ELF-1 (cell line): Measurements from ENCODE around the gene BGLAP.
A peak's percentile ranks its signal among the peaks of the same experiment; 100 is the strongest.

ENCODE experiments used
- DNase-seq: peaks from one replicate; pipeline ENCODE4 v3.0.0-alpha.2; 2016; ENCODE audit warnings: low read depth, low spot score

BGLAP gene

DNA sequence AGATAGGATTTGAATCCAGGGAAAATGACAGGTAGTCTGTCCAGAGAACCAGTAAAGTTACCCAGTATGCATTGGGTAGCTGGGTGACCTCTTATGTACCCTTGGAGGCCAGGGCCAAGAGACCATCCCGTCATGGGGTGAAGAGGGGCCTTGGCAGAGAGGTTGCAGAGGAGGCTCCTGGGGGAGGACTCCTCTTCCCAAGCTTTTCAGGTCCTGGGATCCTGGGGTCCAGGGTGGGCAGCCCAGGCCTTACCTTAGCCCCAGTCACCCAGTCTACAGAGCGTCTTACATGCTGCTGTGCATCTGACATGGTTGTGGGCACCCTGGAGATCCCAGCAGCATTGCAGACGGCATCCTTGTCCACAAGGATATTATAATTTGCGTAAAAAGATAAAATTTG, 15.2 kb upstream of the BGLAP start:
- DNase-seq = no peak

DNA sequence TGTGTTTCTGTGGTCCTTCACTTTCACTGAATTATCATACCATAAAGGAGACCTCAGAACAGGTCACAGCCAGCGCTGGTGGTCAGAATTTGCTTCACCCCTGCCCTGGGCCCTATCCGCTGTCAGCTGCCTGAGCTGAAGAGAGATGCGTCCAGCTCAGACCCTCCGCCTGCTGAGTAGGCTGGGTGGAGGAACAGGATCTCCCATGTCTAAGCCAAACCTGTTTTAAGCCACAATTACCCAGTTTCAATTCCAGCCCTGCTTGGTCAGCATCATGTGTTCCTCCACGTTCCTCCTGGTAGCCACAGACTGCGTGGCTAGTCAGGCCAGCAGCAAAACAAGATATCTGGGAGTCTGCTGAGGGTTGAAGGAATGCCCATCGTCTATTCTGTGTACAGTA, 13.5 kb upstream of the BGLAP start:
- DNase-seq = no peak

DNA sequence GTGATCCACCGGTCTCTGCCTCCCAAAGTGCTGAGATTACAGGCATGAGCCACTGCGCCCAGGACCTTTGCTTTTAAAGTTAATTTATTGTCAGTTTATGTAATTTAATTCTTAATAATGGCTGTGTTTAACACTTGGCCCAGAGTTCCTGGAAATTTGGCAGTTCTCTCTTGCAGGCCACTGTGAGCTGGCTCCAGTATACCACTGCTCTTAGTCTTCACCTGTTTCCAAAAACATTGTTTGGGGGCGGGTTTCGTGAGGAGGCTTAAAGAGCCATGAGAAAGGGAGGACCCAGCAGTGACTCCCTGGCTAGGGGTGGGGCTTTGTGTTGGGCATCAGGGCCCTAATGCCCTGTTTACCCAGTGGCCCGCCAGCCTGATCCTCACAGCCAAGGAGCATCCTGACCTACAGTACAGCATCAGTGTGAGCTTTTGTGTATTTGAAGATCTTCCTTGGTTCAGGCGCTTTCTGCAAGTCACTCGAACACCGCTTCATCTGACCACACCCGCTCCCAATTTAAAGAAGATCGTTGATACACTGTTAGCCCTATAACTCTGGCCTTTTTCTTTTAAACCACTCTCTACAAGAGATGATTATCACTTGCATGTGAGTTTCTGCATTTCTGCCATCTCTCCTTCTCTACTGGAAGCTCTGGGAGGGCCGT, 12.0 kb upstream of the BGLAP start:
- DNase-seq = no peak

DNA sequence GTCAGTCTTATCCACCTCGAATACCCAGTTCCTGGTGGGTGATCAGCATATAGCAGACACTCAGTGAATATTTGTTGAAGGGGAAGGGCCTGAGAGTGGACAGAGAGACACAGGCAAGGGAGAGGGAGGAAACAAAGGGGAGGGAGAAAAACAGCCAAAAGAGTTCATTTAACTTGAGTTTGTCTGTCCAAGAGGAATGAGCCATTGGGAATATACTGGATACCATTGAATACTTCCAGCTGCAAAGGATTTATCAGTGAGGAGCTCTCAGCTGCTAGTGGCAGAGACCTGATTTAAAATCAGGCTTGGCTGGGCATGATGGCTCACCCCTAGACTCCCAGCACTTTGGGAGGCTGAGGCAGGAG, 11.5 kb upstream of the BGLAP start:
- no peak for DNase-seq

DNA sequence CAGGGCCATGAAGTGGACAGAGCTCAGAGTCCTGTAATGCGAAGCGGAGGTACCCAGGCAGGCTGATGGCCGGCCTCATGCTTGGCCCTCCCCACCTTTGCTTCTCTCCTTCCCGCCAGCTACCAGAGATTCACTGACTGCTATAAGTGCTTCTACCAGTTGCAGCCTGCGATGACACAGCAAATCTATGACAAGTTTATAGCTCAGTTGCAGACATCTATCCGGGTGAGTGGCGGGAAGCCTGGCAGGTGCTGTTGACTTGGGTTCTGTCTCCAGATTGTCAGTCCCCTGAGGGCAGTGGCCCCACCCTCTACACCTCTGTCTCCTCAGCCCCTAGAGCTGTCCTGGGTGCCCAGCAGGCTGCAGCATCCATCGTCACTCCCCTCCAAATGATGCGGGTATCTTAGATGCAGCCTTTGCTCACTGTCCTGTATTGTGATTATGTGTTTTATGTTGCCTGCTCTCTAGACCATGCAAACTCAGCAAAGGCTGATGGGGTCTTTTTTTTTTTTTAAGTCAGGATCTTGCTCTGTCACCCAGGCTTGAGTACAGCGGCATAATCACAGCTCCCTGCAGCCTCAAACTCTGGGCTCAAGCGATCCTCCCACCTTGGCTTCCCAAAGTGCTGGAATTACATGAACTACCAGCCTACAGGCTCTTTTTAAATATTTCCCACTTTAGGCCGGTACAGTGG, 9.6 kb upstream of the BGLAP start:
- DNase-seq = peak; percentile 43

DNA sequence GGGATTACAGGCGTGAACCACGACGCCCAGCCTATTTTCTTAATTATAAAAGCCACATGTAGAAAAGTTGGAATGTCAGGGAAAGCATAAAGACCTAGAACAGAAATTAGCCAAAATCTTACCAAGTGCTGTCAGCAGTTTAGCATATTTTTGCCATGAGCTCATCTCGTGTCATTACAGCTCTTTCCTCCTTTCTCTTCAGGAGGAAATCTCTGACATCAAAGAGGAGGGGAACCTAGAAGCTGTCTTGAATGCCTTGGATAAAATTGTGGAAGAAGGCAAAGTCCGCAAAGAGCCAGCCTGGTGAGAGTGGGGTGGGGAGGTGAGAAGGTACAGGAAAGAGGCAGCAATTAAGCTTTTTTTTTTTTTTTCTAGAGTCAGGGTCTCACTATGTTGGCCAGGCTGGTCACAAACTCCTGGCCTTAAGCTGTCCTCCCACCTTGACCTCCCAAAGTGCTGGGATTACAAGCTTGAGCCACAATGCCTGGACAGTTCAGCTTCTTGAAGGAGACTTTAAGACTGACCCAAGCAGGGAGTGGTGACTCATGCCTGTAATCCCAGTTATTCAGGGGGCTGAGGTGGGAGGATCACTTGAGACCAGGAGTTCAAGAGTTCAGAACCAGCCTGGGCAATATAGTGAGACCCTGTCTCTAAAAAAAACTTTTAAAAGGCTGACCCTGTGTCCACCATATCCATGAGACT, 8.4 kb upstream of the BGLAP start:
- DNase-seq = peak; percentile 36

DNA sequence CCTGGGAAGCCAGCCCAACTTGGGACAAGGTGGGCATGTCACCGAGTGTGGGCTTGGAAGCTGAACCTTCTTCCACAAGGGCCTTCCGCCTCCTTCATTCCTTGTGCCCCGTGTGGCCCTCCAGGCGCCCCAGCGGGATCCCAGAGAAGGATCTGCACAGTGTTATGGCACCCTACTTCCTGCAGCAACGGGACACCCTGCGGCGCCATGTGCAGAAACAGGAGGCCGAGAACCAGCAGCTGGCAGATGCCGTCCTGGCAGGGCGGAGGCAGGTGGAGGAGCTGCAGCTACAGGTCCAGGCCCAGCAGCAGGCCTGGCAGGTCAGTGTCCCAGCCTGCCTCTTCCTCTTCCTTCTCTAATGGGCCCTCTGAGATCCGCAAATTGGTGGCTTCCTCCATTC, 5.8 kb upstream of the BGLAP start:
- no peak for DNase-seq

DNA sequence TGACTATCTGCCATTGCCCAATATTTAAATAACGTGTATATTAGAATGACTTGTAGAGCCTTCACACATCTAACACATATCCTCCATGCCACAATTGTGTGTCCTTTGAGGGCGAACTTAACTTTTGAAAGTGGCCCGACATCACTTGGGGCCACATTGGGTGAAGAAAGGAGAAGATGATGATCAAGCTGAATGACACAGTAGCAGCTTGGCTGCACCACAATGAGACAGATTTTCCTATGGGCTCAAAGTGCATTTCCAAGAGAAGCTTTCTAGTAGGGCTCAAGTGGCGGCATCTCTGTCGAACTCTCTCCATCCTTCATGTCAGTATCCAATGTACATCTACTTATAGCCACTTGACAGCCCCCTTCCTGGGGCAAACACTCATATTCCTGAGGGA, 3.7 kb upstream of the BGLAP start:
- no peak for DNase-seq

DNA sequence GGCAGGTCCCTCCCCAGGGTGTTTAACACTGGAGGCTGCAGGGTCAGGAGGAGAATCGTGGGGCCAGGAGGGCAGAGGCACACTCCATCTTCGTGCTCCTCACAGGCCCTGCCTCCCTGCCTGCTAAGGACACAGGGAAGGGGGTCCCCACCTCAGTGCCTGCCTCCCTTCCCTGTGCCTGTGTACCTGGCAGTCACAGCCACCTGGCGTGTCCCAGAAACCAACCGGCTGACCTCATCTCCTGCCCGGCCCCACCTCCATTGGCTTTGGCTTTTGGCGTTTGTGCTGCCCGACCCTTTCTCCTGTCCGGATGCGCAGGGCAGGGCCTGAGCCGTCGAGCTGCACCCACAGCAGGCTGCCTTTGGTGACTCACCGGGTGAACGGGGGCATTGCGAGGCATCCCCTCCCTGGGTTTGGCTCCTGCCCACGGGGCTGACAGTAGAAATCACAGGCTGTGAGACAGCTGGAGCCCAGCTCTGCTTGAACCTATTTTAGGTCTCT, 623 bp upstream of the BGLAP start:
- no peak for DNase-seq

DNA sequence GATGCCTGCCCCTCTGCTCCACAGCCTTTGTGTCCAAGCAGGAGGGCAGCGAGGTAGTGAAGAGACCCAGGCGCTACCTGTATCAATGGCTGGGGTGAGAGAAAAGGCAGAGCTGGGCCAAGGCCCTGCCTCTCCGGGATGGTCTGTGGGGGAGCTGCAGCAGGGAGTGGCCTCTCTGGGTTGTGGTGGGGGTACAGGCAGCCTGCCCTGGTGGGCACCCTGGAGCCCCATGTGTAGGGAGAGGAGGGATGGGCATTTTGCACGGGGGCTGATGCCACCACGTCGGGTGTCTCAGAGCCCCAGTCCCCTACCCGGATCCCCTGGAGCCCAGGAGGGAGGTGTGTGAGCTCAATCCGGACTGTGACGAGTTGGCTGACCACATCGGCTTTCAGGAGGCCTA, 754 bp downstream of the BGLAP start:
- no peak for DNase-seq

DNA sequence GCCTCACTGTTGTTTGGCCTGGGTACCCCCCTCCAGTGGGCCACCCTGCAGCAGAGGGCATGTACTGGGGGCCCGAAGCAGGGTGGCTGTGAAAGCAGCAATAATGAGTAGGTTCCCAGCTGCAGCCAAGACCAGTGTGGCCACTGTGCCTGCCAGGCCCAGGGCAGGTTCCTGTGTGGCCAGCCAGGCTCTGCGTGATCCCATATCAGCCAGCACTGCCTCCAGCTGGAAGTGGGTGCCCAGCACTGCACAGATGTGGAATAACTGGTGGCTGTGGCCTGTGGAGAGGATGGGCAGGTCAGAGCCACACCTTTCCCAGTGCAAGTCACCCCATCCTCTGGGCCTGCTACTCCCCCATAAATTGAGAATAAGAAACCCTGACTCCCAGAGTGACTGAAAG, 2.1 kb downstream of the BGLAP start:
- DNase-seq = no peak

DNA sequence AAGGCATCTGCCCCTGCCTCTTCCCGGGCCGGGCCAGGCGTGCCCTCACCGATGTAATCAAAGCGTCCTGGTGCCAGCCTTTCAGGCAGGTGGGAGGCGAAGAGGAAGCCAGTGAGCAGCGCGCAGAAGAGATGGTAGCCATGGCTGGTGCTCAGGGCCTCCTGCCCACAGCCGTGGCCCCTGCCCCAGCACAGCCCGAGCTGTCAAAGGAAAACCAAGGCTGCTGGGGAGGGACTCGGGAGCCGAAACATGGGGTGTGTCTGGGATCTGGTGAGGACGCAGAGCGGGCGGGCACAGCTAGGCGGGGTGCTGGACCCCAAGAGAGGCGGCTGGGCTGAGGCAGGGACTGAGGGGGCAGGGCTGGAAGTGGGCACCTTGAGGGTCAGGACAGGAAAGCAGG, 2.7 kb downstream of the BGLAP start:
- DNase-seq = no peak

DNA sequence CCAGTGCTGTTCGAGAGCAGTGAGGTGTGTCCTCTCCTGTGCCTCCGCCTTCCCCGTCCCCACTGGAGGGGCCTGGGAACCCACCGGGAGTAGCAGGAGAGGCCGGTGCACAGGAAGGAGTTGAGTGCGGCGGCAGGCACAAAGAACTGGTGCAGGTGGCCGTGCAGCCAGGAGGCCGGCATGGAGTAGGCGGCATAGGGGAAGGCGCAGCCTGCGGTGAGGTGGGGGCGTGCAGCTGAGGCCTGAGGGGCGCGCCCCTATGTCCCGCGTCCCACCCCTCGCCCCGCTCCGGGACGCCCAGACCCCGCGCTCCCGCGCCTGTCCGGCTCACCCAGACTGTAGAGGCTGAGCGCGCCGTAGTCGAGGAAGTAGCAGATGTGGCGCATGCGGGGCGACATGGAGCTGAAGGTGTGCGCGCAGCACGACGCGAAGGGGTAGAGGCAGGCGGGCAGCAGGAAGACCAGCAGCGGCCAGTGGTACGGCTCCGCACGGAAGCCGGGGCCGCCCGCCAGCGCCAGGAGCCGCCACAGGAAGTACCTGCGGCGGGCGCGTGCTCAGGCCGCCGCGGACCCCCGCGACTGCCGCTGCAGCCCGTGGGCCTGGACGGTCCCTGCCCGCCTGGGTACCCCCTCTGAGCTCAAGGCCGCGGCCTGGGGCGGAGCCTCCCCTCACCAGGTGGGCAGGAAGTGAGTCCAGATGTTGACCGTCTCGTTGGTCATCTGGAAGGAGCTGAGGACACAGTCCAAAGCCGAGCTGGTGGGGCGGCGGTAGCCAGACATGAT, 3.7 kb downstream of the BGLAP start:
- DNase-seq = peak; percentile 62

DNA sequence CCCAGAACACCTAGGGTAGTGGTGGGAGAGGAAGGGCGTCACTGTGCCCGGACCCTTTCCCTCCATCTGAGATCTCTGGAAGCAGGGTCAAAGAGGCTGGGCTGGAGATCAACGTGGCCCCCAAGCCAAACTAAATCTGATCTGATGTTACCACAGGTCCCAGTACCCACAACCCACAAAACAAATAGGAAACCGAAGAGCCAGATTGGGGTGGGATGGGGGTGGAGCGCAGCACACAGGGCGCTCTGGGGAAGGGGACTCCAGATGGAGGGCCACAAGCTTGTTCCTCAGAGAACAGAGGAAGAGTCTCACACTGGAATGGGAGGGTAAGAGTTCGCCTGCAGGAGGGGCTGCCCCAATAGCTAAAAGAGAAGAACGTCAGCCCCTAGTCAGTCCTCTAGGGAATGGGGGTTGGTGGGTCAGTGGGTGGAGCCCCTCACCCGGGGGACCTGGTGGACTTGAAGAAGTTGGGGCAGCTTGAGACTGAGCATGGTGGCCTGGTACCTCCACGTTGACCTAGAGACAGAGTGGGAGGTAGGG, 4.3 kb downstream of the BGLAP start:
- no peak for DNase-seq

DNA sequence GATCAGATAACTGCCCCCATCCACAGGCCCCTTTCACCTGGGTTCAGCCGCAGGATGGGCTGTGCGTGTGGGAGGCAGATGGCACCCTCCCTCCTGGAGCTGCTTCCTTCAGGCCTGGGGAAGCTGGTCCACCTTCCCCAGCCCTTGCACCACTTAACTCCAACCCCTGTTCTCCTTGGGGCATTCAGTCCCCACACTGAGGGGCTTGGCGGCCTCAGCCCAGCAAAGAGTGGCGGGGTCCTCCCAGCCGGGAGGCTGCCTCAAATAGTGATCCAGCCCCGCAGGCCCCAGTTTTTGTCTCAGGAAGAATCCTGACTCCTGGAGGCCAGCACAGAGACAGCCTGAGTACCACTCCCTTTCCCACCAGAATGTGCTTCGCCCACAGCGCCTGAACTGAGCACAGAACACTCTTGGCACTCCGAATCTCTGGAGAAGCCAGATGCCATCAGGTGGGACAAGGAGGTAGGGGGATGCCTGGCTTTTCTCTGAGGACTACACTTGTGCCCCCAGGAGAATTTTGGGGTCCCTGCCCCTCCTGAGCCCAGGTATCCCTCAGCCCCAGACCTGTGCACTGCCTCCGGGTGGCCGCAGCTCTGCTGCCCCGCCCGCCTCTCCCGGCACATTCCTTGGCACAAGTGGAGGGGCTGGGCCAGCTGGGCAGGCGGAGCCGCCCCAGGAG, 4.9 kb downstream of the BGLAP start:
- no peak for DNase-seq

DNA sequence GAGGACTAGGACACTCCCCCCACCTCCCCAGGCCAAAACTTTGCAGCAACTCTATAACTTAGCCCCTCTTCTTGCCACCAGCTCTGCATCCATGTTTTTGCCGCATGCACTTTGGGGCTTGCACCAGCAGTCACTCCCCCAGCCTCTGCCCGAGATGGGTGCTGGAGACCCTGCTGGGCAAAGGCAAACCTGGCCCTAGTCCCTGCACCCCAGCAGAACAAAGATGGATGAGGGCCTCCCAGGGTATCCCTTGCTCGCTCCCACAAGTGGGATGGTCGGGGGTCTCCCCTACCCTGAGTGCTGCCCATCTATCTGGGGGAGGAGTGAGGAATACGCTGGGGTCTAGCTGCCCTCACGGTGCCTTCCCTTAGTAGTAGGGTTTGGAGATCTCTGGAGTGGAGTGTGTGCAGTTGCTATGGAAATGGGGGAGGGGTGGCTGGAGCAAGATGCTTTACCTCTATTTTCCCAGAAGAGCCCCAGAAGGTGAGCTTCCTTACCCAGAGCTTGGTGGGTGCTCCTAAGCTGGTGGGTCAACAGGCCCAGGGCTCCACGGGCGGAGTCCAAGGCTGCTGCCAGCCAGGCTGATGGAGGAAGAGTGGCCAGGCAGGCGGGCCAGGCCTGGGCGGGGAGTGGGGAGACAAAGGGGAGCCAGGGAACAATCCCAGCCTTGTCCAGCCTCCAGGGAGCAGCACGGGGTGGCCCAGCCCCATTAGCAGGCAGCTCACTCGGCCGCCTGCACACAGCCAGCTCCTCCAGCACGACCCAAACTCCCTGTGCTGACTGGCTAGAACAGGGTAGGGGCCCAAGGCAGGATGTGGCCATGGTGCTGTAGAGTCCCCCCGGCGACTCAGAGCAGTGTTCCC, 5.7 kb downstream of the BGLAP start, which contains the start of gene PAQR6:
Gene PAQR6, minus strand, starts transcription at position 597 of the 863 bp plus-strand sequence. CDS start 1,325 bp downstream, outside the sequence.
- DNase-seq = no peak

DNA sequence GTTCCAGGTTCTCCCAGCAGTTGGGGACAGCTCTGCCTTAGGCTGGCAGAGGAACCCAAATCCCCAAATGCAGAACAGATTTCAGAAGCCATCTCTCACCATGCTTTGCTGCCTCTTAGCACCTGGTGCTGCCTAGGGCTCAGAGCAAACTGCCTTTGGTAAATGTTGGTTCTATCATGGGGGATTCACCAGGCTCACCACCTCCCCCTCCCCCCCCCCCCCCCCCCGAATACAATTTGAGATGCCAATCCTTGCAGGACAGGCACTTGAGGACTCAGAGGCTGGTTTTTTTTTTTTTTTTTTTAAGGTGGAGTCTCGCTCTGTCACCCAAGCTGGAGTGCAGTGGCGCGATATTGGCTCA, 6.3 kb downstream of the BGLAP start:
- no peak for DNase-seq

DNA sequence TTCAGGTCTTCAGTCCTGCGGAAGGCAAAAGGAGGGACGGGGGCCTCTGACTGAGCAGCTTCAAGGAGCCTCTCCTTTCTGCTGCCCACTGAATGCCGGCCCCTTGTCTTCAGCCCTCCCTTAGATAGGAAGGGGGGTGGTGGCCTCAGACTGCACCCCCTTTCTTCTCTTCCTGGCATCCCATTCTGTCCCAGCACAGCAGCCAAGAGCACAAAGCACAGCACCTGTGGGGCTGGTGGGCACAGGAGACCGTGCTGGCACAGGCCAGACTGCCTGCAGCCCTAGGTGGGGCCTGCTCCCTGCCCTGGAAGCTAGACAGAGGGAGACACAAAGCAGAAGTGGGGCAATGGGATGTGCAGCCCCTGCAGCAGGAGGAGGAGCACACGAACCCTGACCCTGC, 7.6 kb downstream of the BGLAP start:
- no peak for DNase-seq

DNA sequence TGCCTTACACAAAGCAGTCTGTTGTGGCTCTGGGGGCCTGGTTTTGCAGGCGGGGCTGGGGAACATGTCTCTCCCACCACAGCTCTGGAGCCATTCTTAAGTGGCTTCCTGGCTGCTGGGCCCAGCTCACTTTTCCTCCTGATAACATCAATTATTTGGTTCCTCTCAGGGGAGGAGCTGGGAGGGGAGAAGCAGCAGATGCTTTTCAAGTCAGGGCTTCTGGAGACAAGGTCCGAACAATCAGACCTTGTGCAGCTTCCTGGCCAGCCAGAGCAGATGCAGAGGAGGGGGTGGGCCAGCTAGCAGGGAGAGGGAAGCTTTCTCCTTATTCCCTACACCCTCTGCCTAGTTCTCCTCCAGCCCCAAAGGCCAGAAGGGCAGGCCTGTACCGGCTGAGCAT, 9.5 kb downstream of the BGLAP start:
- peak; percentile 62 for DNase-seq

DNA sequence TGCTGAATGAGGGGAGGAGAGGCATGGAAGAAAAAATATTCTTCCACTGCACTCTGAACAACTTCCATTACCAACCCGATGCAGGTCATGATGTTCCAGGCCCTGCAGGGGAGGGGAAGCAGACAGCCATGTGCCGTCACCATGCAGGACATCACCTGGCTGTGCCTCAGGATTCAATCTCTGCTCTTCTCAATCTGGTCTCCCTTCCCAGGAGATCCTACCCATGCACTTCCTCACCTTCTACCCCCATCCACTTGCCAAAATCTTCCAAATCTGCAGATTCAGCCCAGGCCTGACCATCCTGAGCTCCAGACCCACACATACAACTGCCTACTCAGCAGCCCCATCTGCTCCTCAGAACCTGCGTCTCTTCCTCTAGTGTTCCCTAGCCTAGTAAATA, 11.7 kb downstream of the BGLAP start:
- no peak for DNase-seq
